ENCODE data around the gene TMIGD1. TPM values are rescaled to one million over a fixed set of nuclear protein-coding genes. Genes with fewer than 3 reads are reported as not detected.

The TMIGD1 gene
- total RNA-seq, 1 donor from 2014 or later: not detected

DNA sequence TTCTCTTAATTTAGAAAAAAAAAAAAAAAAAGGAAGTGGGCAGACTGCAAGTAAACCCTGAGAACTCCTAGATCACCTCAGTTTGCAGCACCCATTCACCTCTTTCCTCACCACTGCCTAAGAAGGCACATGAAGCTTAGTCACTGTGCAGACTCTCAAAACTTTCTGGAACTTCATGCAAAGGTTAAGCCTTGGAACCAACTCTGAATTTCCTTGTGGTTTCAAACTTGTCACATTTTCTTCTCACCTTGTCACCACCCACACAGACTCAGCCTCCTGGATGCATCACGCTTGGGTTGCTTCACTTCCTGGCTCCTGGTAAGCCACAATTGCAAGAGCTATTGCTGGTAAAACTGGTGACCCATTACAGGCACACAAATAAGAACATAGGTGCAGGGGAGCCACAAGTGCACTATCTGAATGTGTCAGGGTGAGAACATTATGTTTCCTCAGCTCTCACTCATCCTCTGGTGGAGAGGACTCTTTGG is 29.9 kb upstream of the TMIGD1 start:
- no peak for DNase-seq (ENCODE audit: low spot score, unreplicated experiment)
- H3K36me3 Mint-ChIP-seq (ENCODE audit: insufficient read depth): no peaks in the 10 kb centered on the region
- H3K27ac Mint-ChIP-seq: no peak overlapping the region
- peaks cover 5% of the 10 kb centered on the region for H3K4me1 Mint-ChIP-seq (ENCODE audit: low read depth)
- no peak overlapping the region for H3K4me3 Mint-ChIP-seq (ENCODE audit: low read depth)
- no peaks in the 10 kb centered on the region for H3K27me3 Mint-ChIP-seq
- peaks cover 4% of the 10 kb centered on the region for H3K9me3 Mint-ChIP-seq (ENCODE audit: low read depth)
- TF ChIP-seq, protein P1, sequence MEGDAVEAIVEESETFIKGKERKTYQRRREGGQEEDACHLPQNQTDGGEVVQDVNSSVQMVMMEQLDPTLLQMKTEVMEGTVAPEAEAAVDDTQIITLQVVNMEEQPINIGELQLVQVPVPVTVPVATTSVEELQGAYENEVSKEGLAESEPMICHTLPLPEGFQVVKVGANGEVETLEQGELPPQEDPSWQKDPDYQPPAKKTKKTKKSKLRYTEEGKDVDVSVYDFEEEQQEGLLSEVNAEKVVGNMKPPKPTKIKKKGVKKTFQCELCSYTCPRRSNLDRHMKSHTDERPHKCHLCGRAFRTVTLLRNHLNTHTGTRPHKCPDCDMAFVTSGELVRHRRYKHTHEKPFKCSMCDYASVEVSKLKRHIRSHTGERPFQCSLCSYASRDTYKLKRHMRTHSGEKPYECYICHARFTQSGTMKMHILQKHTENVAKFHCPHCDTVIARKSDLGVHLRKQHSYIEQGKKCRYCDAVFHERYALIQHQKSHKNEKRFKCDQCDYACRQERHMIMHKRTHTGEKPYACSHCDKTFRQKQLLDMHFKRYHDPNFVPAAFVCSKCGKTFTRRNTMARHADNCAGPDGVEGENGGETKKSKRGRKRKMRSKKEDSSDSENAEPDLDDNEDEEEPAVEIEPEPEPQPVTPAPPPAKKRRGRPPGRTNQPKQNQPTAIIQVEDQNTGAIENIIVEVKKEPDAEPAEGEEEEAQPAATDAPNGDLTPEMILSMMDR (IDR thresholded peaks at IDR 0.05; ENCODE audit: unreplicated experiment): no peak

DNA sequence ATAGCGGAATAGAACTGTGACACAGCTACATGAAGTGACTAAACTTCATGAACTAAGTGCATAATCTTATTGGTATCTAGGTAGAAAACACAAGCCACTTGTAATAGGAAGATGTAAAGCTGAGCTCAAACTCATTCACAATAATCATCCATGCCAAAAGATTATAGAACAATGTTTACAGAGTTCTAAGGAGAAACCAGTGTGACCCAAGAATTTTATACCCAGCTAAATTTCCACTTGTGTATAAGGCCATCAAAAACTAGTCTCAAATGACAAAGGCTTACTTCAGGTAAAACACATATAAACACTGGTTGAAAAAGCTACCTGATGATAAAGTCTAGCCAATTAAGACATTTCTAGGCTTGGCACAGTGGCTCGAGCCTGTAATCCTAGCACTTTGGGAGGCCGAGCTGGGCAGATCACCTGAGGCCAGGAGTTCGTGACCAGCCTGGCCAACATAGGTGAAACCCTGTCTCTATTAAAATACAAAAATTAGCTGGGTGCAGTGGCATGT is 28.0 kb upstream of the TMIGD1 start:
- Mint-ChIP-seq H3K27me3 (no peaks in the 10 kb centered on the region), H3K9me3 (ENCODE audit: low read depth) (peaks cover 4% of the 10 kb centered on the region), H3K36me3 (ENCODE audit: insufficient read depth) (no peaks in the 10 kb centered on the region), H3K4me3 (ENCODE audit: low read depth) (no peak overlapping the region), H3K4me1 (ENCODE audit: low read depth) (peaks cover 13% of the 10 kb centered on the region), H3K27ac (no peak overlapping the region)
- TF ChIP-seq, protein P1 (IDR thresholded peaks at IDR 0.05; ENCODE audit: unreplicated experiment): no peak
- no peak for DNase-seq (ENCODE audit: low spot score, unreplicated experiment)

DNA sequence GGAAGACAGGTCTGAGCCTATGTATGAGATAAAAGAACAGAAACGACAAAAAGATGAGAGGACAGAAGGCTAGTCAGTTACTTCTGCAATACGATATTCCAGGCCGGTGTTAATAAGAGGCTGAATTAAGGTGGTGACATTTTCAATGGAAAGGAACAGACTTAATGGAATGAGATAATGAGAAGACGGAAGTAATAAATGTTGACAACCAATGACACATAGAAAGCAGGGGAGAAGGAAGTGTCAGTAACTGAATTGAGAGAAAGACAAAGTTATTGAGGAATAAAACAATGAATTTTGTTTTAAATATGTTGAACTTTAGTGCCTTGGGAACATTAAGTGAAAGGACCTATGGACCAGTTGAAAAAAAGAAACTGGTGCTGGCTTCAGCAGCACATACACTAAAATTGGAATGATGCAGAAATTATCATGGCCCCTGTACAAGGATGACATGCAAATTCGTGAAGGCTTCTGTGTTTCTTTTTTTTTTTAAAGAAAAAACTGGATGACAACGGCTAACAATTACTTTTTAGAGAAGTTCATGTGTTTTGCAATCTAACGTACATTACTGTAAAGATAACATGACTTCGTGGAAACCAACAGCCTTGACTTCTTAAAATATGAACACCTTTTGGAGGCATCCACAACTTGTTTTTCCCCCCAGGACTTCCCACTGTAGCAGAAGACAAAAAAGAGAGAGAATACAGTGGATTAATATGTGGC is 26.4 kb upstream of the TMIGD1 start:
- no peaks in the 10 kb centered on the region for H3K27me3 Mint-ChIP-seq
- DNase-seq (ENCODE audit: low spot score, unreplicated experiment): no peak
- TF ChIP-seq, protein P1 (IDR thresholded peaks at IDR 0.05; ENCODE audit: unreplicated experiment): no peak
- no peak overlapping the region for H3K27ac Mint-ChIP-seq
- H3K4me3 Mint-ChIP-seq (ENCODE audit: low read depth): no peak overlapping the region
- H3K36me3 Mint-ChIP-seq (ENCODE audit: insufficient read depth): no peaks in the 10 kb centered on the region
- peaks cover 4% of the 10 kb centered on the region for H3K9me3 Mint-ChIP-seq (ENCODE audit: low read depth)
- peaks cover 16% of the 10 kb centered on the region for H3K4me1 Mint-ChIP-seq (ENCODE audit: low read depth)

DNA sequence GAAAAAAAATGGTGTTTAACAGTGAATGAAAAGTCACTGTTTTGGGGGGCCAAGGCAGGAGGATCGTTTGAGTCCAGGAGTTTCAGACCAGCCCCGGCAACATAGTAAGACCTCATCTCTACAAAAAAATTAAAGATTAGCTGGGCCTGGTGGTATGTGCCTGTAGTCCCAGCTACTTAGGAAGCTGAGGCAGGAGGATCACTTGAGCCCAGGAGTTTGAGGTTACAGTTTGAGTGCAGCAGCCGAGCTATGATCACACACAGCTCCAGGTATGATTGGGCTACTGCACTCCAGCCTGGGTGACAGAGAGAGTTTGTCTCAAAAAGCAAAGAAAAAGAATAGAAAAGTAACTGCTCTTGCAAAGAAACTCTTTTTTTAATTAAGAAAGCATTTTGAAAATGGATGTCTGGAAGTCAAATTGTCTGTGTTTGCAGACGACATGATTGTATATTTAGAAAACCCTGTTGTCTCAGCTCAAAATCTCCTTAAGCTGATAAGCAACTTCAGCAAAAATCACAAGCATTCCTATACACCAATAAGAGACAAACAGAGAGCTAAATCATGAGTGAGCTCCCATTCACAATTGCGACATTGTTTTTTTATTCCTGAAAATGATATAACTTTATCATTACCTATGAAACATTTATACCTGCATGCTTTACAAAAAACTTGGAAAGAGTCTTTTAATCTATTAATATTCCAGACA is 24.4 kb upstream of the TMIGD1 start:
- Mint-ChIP-seq H3K4me3 (ENCODE audit: low read depth) (no peak overlapping the region), H3K27ac (no peak overlapping the region), H3K36me3 (ENCODE audit: insufficient read depth) (no peaks in the 10 kb centered on the region), H3K27me3 (no peaks in the 10 kb centered on the region), H3K4me1 (ENCODE audit: low read depth) (peaks cover 16% of the 10 kb centered on the region), H3K9me3 (ENCODE audit: low read depth) (peaks cover 4% of the 10 kb centered on the region)
- no peak for DNase-seq (ENCODE audit: low spot score, unreplicated experiment)
- TF ChIP-seq, protein P1 (IDR thresholded peaks at IDR 0.05; ENCODE audit: unreplicated experiment): no peak

DNA sequence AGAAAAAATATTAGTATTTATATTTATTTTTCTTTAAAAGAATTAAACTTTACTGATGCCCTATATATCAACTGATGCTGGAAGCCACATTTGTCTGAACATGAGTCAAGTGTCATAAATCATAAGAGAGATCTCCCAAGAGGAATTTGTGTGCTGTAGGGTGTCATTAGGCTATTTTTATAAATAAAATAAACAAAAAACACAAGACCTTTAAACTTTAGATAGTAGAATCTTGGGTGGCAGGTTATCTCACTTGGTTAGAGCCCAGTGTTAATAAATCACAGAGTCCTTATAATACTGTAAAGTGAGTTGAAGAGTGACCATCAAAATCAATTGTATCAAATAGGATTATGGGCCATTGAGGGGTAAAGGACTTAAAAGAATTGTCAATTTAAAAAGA is 23.6 kb upstream of the TMIGD1 start:
- Mint-ChIP-seq H3K36me3 (ENCODE audit: insufficient read depth) (no peaks in the 10 kb centered on the region), H3K27me3 (no peaks in the 10 kb centered on the region), H3K27ac (no peak overlapping the region), H3K9me3 (ENCODE audit: low read depth) (peaks cover 4% of the 10 kb centered on the region), H3K4me3 (ENCODE audit: low read depth) (no peak overlapping the region), H3K4me1 (ENCODE audit: low read depth) (peaks cover 16% of the 10 kb centered on the region)
- no peak for DNase-seq (ENCODE audit: low spot score, unreplicated experiment)
- TF ChIP-seq, protein P1 (IDR thresholded peaks at IDR 0.05; ENCODE audit: unreplicated experiment): no peak
